PFSK-1 (cell line): ENCODE data around the gene MAD2L1BP.

ENCODE experiments used
- FOXP2 ChIP-seq: optimal IDR thresholded peaks from 2 replicates; pipeline ENCODE3; 2011; ENCODE audit warnings: borderline replicate concordance, control low read depth, inconsistent platforms; ENCODE audit not compliant: insufficient read depth; ENCODE audit errors: extremely low read length, extremely low read depth
- POLR2AphosphoS5 ChIP-seq: IDR thresholded peaks from 2 replicates; pipeline ENCODE4 v1.6.1; 2012; ENCODE audit warnings: low read depth, mild to moderate bottlenecking, control low read depth, low read length, moderate library complexity
- SIN3A ChIP-seq: IDR thresholded peaks from 2 replicates; pipeline ENCODE4 v1.6.1; 2012; ENCODE audit warnings: mild to moderate bottlenecking, low read length, moderate library complexity, borderline replicate concordance; ENCODE audit not compliant: insufficient read depth
- TAF1 ChIP-seq: IDR thresholded peaks from 2 replicates; pipeline ENCODE4 v1.6.1; 2012; ENCODE audit warnings: low read length, control low read depth, borderline replicate concordance; ENCODE audit not compliant: insufficient read depth
- TF ChIP-seq, protein P1 (sequence below), 2 experiments: IDR thresholded peaks; 2 replicates each; pipeline versions ENCODE4 v1.6.1 to v1.8.0; 2011 to 2012; ENCODE audit warnings: low read depth in 2 of 2, low read length in 2 of 2, control low read depth in 1 of 2, inconsistent platforms in 1 of 2, mild to moderate bottlenecking in 1 of 2, moderate library complexity in 1 of 2; ENCODE audit not compliant: insufficient read depth in 1 of 2

- TF ChIP-seq SIN3A = no peak
- TF ChIP-seq POLR2AphosphoS5 = no peak
- no peak for TF ChIP-seq TAF1
- TF ChIP-seq, protein P1, sequence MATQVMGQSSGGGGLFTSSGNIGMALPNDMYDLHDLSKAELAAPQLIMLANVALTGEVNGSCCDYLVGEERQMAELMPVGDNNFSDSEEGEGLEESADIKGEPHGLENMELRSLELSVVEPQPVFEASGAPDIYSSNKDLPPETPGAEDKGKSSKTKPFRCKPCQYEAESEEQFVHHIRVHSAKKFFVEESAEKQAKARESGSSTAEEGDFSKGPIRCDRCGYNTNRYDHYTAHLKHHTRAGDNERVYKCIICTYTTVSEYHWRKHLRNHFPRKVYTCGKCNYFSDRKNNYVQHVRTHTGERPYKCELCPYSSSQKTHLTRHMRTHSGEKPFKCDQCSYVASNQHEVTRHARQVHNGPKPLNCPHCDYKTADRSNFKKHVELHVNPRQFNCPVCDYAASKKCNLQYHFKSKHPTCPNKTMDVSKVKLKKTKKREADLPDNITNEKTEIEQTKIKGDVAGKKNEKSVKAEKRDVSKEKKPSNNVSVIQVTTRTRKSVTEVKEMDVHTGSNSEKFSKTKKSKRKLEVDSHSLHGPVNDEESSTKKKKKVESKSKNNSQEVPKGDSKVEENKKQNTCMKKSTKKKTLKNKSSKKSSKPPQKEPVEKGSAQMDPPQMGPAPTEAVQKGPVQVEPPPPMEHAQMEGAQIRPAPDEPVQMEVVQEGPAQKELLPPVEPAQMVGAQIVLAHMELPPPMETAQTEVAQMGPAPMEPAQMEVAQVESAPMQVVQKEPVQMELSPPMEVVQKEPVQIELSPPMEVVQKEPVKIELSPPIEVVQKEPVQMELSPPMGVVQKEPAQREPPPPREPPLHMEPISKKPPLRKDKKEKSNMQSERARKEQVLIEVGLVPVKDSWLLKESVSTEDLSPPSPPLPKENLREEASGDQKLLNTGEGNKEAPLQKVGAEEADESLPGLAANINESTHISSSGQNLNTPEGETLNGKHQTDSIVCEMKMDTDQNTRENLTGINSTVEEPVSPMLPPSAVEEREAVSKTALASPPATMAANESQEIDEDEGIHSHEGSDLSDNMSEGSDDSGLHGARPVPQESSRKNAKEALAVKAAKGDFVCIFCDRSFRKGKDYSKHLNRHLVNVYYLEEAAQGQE (IDR thresholded peaks at IDR 0.05; ENCODE audit: insufficient read depth in 1 of 2, low read depth in 2 of 2, low read length in 2 of 2) = no peak
- TF ChIP-seq FOXP2 = no peak
Measured at GRCh38 chr6:43625393-43625992, 10.1 kb upstream of the MAD2L1BP start.
